ENCODE results near the gene TMEM218. TPM values are rescaled to one million over a fixed set of nuclear protein-coding genes. Genes with fewer than 3 reads are reported as not detected.
A peak's percentile ranks its signal among the peaks of the same experiment; 100 is the strongest.
"Not testable (repeated sequence)": the region's sequence is repeated elsewhere in the genome, so short reads cannot be mapped to it uniquely, and the experiment has no call there.

Gene TMEM218
- total RNA-seq, 2 experiments from 2014 or later = 13.7 to 15.6 TPM

DNA sequence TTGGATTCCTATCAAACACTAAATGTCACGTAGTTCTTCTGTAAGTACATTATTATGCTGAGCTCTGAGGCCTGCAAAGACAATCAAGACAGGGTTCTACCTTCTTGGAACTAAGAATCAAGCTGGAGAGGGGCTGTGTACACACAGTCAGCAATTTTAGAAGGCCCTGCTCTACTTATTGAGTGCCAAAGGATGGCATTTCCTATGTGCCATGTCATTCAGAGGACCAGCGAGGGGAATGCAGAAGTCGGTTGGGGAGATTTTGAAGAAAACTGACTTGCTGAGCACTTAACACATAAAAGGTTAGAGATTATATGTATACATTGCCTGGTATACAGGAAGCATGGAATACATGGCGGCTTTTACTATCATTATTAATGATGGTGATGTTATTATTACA, 43.1 kb downstream of the TMEM218 start:
- DNase-seq = no peak
- POLR2A ChIA-PET = no interaction called here
- Mint-ChIP-seq H3K27ac (no peak overlapping the region), H3K4me3 (no peak overlapping the region), H3K9me3 (no peaks in the 10 kb centered on the region), H3K36me3 (ENCODE audit: low read depth) (no peaks in the 10 kb centered on the region), H3K4me1 (peaks cover 37% of the 10 kb centered on the region), H3K27me3 (peaks cover 26% of the 10 kb centered on the region)
- CTCF ChIA-PET = no interaction called here

DNA sequence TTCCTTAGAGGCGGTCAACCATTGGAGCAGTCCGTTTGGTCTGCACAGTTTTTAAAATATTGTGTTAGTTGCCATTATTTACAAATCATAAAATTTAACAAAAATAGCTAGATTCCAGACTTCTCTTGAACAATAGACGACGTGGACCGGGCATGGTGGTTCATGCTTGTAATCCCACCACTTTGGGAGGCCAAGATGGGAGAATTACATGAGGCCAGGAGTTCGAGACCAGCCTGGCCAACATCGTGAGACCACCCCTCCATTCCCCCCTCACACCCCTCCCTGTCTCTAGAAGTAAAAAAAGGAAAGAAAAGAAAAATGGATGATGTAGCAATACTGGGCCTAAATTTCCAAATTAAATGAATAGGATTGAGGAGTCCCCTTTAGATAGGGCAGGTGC, 47.4 kb downstream of the TMEM218 start:
- peaks cover 48% of the 10 kb centered on the region for H3K27me3 Mint-ChIP-seq
- ChIA-PET POLR2A (no interaction called here), CTCF (interaction anchor here (2.1 kb wide), 1 partner anchor 188 kb away, joined by 5 read pairs; no protein-coding TSS in a partner anchor)
- H3K27ac Mint-ChIP-seq = no peak overlapping the region
- peak overlapping the region; percentile 83 for H3K4me3 Mint-ChIP-seq
- H3K36me3 Mint-ChIP-seq (ENCODE audit: low read depth) = no peaks in the 10 kb centered on the region
- peaks cover 16% of the 10 kb centered on the region for H3K4me1 Mint-ChIP-seq
- no peaks in the 10 kb centered on the region for H3K9me3 Mint-ChIP-seq
- no peak for DNase-seq

DNA sequence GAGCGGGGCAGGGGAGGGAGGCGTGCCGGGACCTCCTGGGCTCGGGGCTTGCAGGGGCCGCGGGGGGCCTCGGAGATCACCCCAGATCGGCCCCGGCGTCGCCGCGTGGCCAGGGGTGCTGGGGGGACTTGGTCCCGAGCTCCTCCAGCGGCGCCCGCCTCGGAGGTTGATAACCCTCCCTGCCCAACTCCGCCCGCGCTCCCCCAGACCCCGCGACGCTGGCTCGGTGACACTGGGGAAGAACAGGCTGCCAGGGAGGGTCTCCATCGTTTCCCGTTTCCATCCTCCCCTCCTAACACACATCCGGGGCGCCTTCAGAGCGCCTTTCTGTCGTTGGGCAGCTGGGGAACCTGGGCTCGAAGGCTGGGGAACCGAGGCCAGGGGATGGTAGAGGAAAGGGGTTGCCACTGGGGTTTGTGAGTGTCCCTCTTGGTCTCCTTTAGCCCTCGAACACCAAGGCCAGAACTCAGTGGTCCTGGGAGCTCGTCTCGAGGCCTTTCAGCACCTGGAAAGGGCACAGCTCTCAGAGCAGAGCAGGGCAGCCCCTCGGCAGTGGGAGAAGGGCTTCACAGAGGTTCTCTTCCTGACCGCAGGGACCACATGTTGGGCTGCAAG, 47.9 kb downstream of the TMEM218 start:
- CTCF ChIA-PET = interaction anchor here (2.1 kb wide), 1 partner anchor 187 kb away, joined by 5 read pairs; no protein-coding TSS in a partner anchor
- Mint-ChIP-seq H3K9me3 (no peaks in the 10 kb centered on the region), H3K27me3 (peaks cover 48% of the 10 kb centered on the region), H3K4me3 (peak overlapping the region; percentile 83), H3K27ac (no peak overlapping the region), H3K4me1 (peaks cover 16% of the 10 kb centered on the region), H3K36me3 (ENCODE audit: low read depth) (no peaks in the 10 kb centered on the region)
- DNase-seq = no peak
- POLR2A ChIA-PET = no interaction called here

DNA sequence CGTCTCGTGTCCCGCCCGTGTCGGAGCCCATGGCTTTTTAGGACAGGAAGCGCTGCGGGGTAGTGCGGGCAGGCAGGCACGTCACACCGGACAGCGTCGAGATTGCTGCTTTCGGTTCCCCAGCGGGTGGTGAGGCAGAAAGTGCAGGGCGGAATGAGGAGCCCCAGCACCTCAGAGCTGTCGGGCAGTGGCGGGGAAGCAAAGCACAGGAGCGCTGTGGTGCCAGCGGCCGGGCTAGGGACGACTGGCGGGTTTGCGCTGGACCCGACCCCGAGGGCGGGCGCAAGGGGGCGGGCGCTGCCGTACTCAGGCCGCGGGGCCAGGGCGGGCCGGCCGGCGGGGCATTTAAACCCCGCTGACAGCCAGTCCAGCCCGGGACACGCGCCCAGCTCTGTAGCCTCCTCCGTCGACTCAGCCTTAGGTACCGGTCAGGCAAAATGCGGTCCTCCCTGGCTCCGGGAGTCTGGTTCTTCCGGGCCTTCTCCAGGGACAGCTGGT, 48.4 kb downstream of the TMEM218 start, which contains the start of gene SLC37A2:
TSS of gene SLC37A2 (plus strand) at position 375 of the 498 bp plus-strand sequence. CDS start at position 438, 63 bp downstream.
- Mint-ChIP-seq H3K27ac (no peak within 1 kb of the TSS), H3K9me3 (no peaks in the 10 kb centered on the region), H3K36me3 (ENCODE audit: low read depth) (no peaks in the 10 kb centered on the region), H3K27me3 (peaks cover 48% of the 10 kb centered on the region), H3K4me3 (peak within 1 kb of the TSS; percentile 83), H3K4me1 (peaks cover 16% of the 10 kb centered on the region)
- DNase-seq = peak; percentile 74
- POLR2A ChIA-PET = interaction anchor here (0.6 to 0.7 kb wide), 2 partner anchors 8 to 49 kb away, joined by 3 read pairs; partner anchors contain the start of gene TMEM218
- CTCF ChIA-PET = interaction anchor here (2.1 kb wide), 1 partner anchor 187 kb away, joined by 5 read pairs; no protein-coding TSS in a partner anchor

DNA sequence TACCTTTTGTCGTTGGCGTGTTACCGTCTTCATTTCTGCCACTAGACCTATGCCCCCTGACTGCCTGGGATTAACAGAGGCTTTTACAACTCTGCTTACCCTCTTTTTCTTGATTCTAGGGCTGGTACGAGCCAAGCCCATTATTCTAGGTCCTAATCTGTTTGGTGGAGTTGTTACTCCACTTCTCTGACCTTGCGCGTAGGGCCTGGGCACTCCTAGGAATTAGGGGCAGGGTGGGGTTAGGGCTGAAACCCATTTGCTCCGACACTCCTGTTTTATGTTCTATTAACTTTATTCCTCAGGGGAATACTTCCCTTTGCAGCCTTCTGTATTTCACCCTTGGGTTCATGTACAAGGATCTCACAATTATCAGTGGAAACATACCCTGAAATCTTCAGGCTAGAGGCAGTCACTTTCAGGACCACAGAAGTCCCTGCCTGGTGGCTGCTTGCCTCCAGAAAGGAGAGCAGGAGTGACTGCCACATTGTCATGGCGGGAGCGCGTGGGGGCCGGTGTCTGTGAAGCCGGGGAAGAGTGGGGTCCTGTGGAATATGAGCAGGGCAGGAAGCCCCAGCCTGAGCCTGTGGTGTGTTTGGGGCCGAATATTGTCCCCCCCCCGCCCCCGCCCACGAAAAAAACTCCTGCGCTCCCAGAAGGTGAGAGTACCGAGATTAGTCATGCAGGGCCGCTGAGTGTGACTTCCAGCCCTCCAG, 49.1 kb downstream of the TMEM218 start:
- H3K9me3 Mint-ChIP-seq = no peaks in the 10 kb centered on the region
- DNase-seq = no peak
- no peaks in the 10 kb centered on the region for H3K36me3 Mint-ChIP-seq (ENCODE audit: low read depth)
- ChIA-PET POLR2A (interaction anchor here (0.6 to 0.7 kb wide), 2 partner anchors 8 to 49 kb away, joined by 3 read pairs; partner anchors contain the start of gene TMEM218), CTCF (interaction anchor here (2.1 kb wide), 1 partner anchor 186 kb away, joined by 5 read pairs; no protein-coding TSS in a partner anchor)
- peaks cover 16% of the 10 kb centered on the region for H3K4me1 Mint-ChIP-seq
- H3K27me3 Mint-ChIP-seq = peaks cover 48% of the 10 kb centered on the region
- no peak overlapping the region for H3K27ac Mint-ChIP-seq
- H3K4me3 Mint-ChIP-seq = peak overlapping the region; percentile 83

DNA sequence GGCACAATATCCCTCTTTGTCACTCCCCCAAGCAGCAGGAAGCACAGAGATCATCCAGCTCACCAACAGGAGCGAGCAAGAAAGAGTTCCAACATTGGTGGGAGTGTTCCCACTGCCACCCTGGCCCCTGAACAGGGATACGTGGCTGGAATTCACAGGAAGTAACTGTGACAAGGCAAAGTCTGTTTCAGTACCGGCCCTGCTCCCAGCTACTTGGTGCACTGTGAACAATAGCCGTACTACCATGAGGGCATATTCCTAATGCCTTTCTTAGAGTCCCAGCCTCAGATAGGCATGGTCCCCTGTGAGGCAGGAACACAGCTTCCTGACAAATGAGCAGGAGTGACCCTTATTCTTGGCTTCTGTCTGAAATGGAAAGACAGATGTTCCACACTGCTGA, 50.1 kb downstream of the TMEM218 start:
- no peak for DNase-seq
- ChIA-PET CTCF (no interaction called here), POLR2A (no interaction called here)
- H3K4me1 Mint-ChIP-seq = peaks cover 16% of the 10 kb centered on the region
- H3K9me3 Mint-ChIP-seq = no peaks in the 10 kb centered on the region
- H3K27me3 Mint-ChIP-seq = peaks cover 46% of the 10 kb centered on the region
- no peaks in the 10 kb centered on the region for H3K36me3 Mint-ChIP-seq (ENCODE audit: low read depth)
- no peak overlapping the region for H3K4me3 Mint-ChIP-seq
- no peak overlapping the region for H3K27ac Mint-ChIP-seq

DNA sequence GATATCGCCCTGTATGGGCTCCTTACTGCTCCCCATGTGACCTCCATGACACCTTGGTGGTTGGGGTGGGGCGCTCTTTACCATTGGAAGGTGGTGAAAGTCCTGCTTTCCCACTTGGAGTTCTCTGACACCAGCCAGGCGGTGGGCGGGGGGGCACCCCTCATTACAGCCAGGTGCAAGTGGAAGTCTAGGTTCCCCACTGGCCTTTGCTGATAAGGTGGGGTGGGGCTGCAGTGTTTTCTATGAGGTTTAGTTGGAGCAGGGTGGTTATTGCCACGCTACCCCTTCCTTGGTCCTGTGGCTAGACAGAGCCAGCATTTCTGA, 53.8 kb downstream of the TMEM218 start:
- no peak for DNase-seq
- H3K27me3 Mint-ChIP-seq = peaks cover 19% of the 10 kb centered on the region
- ChIA-PET CTCF (no interaction called here), POLR2A (no interaction called here)
- no peak overlapping the region for H3K4me3 Mint-ChIP-seq
- H3K27ac Mint-ChIP-seq = no peak overlapping the region
- H3K9me3 Mint-ChIP-seq = no peaks in the 10 kb centered on the region
- no peaks in the 10 kb centered on the region for H3K36me3 Mint-ChIP-seq (ENCODE audit: low read depth)
- peaks cover 10% of the 10 kb centered on the region for H3K4me1 Mint-ChIP-seq

DNA sequence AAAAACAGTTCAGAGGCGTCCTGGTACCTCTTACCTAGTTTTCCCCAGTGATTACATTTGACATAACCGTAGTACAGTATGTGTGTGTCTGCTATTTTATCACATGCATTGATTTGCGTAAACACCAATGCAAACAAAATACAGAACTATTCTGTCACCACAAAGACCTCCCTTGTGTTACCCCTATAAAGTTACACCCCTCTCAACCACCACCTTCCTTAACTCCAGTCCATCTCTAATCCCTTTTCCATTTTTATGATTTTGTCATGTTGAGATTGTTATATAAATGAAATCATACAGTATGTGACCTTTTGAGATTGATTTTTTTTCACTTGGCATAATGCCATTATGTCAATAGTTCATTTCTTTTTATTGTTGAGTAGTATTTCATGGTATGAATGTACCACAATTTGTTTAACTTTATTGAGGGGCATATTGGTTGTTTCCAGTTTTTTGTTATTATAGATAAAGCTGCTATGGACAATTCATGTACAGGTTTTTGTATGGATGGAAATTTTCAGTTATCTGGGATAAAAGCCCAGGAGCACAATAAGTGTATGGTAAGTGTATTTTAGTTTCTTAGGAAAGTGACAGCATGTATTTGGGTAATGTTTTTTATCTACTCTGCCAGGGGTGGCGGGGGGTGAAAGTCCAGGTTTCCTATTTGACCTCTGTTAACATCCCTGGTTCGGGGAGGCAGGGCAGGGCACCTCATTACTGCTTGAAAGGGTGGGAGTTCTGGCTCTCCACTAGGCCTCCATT, 54.3 kb downstream of the TMEM218 start:
- H3K4me1 Mint-ChIP-seq = peaks cover 10% of the 10 kb centered on the region
- peaks cover 13% of the 10 kb centered on the region for H3K27me3 Mint-ChIP-seq
- H3K4me3 Mint-ChIP-seq = no peak overlapping the region
- CTCF ChIA-PET = interaction anchor here (1.1 kb wide), 1 partner anchor 85 kb away, joined by 3 read pairs; no protein-coding TSS in a partner anchor
- H3K27ac Mint-ChIP-seq = no peak overlapping the region
- no peak for DNase-seq
- POLR2A ChIA-PET = no interaction called here
- no peaks in the 10 kb centered on the region for H3K36me3 Mint-ChIP-seq (ENCODE audit: low read depth)
- H3K9me3 Mint-ChIP-seq = no peaks in the 10 kb centered on the region

DNA sequence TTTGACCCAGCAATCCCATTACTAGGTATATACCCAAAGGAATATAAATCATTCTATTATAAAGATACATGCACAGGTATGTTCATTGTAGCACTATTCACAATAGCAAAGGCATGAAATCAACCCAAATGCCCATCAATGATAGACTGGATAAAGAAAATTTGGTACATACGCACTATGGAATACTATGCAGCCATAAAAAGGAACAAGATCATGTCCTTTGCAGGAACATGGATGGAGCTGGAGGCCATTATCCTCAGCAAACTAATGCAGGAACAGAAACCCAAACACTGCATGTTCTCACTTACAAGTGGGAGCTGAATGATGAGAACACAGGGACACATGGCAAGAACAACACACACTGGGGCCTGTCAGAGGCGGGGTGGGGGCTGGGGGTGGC, 55.3 kb downstream of the TMEM218 start:
- H3K4me3 Mint-ChIP-seq; H3K36me3 Mint-ChIP-seq (ENCODE audit: low read depth); DNase-seq; POLR2A ChIA-PET; H3K27ac Mint-ChIP-seq; H3K27me3 Mint-ChIP-seq; H3K9me3 Mint-ChIP-seq; H3K4me1 Mint-ChIP-seq: not testable (repeated sequence)
- CTCF ChIA-PET = interaction anchor here (1.1 kb wide), 1 partner anchor 86 kb away, joined by 3 read pairs; no protein-coding TSS in a partner anchor

DNA sequence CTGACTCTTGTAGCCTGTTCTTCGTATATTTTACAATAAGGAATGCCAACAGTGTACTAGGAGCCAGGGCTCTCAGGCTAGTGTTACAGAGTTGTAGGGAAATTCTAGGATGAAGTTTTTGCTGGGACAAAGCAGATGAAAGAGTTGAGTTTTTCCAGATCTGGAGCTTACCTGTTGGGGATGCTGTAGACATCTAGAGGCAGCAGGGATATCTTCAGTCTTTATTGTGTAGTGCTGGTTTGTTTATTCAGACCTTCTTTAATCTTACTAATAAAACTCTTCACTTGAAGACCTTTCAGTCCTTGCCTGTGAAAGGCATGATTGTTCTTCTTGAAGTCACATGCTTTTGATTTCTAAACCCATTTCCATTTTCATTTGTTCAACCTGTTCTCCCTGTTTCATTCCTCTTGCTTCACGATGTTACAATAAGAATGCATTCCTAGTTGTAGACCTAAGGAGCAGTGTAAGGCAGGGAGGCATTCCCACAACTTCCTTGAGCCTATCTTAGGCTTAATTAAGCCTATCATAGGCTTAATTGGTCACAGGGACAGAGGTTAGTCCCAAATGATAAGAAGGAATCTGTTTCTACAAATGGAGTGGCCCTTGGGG, 56.2 kb downstream of the TMEM218 start:
- ChIA-PET CTCF (no interaction called here), POLR2A (interaction anchor here (0.6 kb wide), 1 partner anchor 8 kb away, joined by 3 read pairs; no protein-coding TSS in a partner anchor)
- Mint-ChIP-seq H3K27ac (no peak overlapping the region), H3K4me1 (peaks cover 10% of the 10 kb centered on the region), H3K36me3 (ENCODE audit: low read depth) (no peaks in the 10 kb centered on the region), H3K4me3 (no peak overlapping the region), H3K9me3 (no peaks in the 10 kb centered on the region), H3K27me3 (no peaks in the 10 kb centered on the region)
- DNase-seq = no peak

DNA sequence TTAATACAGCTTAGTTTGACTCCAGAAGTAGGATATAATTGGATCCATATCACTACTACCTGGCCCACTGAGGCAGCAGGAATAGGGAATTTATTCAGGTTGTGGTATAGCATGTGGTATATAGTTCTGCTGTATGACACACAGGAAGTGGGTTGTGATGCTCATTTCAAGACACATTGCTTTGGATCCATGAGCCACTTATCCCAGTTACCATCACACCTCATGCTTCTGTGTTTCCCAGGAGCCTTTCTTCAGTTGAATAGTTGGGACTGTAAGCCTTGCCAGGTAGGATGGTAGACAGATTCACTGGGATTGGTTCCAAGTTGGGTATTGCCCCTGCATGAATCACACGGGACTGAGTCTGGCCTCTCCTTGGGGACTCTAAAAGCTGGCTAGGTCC, 58.3 kb downstream of the TMEM218 start:
- Mint-ChIP-seq H3K9me3 (no peaks in the 10 kb centered on the region), H3K36me3 (ENCODE audit: low read depth) (no peaks in the 10 kb centered on the region), H3K4me1 (peaks cover 10% of the 10 kb centered on the region), H3K27ac (no peak overlapping the region), H3K27me3 (no peaks in the 10 kb centered on the region), H3K4me3 (no peak overlapping the region)
- no peak for DNase-seq
- CTCF ChIA-PET = no interaction called here
- POLR2A ChIA-PET = no interaction called here

DNA sequence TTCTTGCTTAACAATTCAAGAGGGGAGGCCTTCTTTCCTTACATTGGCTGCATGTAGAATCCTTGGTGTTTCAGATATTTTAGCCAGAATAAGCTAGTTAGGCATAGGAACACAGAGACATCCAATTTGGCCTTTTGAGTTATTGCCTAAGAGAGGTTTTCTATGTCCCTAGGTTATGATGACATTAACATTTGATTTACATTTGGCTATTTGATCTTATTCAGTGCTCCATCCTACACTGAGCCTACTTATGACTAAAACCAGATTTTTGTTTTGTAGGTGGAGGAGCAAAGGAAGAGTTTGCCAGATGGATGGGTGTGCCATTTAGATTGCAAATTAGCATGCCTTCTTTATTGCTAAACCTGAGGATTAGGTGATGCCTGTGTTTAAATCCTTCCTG, 59.4 kb downstream of the TMEM218 start:
- ChIA-PET CTCF (no interaction called here), POLR2A (no interaction called here)
- Mint-ChIP-seq H3K27me3 (no peaks in the 10 kb centered on the region), H3K36me3 (ENCODE audit: low read depth) (no peaks in the 10 kb centered on the region), H3K4me3 (no peak overlapping the region), H3K4me1 (peaks cover 10% of the 10 kb centered on the region), H3K9me3 (no peaks in the 10 kb centered on the region), H3K27ac (no peak overlapping the region)
- no peak for DNase-seq

Data from activated CD4-positive, alpha-beta memory T cell treated with anti-CD3 and anti-CD28 coated beads, Interleukin-2, amount 10 ng/mL, durations not matched to agents 7 days and 5 days (primary cell).